MCF 10A (cell line): ENCODE data around the gene NUSAP1. TPM values are rescaled to one million over a fixed set of nuclear protein-coding genes. Genes with fewer than 3 reads are reported as not detected.
A peak's percentile ranks its signal among the peaks of the same experiment; 100 is the strongest.
"Not testable (repeated sequence)": the region's sequence is repeated elsewhere in the genome, so short reads cannot be mapped to it uniquely, and the experiment has no call there.

Experiments
- BruUV-seq: library from RNA; stranded (reverse); fragments of 400-500 nt; replicated peaks from 2 replicates; lab custom pipeline; 2021; lab: Mats Ljungman, UMichigan
- CTCF ChIA-PET: fragments of 300-600 bp; sonication (Branson Sonifier 250); formaldehyde crosslinking; extraction: SDS; loops from one replicate; lab custom pipeline; 2021; ENCODE audit warnings: antibody characterized with exemption, inconsistent platforms; lab: Yijun Ruan, JAX
- POLR2A ChIA-PET: fragments of 300-600, 350-650 bp; sonication (Branson Sonifier 250); formaldehyde crosslinking; extraction: SDS; loops from one replicate; lab custom pipeline; 2020; ENCODE audit warnings: antibody characterized with exemption, inconsistent platforms; lab: Yijun Ruan, JAX
- DNase-seq: peaks from one replicate; pipeline ENCODE4 v3.0.0-alpha.2; 2018; ENCODE audit not compliant: unreplicated experiment
- H3K27ac Mint-ChIP-seq: one replicate; pipeline ENCODE4 v1.8.0; 2022; ENCODE audit warnings: mild to moderate bottlenecking, low read depth, mixed read lengths; ENCODE audit not compliant: unreplicated experiment
- H3K27me3 Mint-ChIP-seq: one replicate; pipeline ENCODE4 v1.8.0; 2022; ENCODE audit warnings: mixed read lengths; ENCODE audit not compliant: insufficient read depth, unreplicated experiment
- H3K36me3 Mint-ChIP-seq: one replicate; pipeline ENCODE4 v1.8.0; 2022; ENCODE audit warnings: mild to moderate bottlenecking, moderate library complexity, mixed read lengths; ENCODE audit not compliant: insufficient read depth, unreplicated experiment
- H3K4me1 Mint-ChIP-seq: one replicate; pipeline ENCODE4 v1.8.0; 2022; ENCODE audit warnings: mixed read lengths; ENCODE audit not compliant: insufficient read depth, unreplicated experiment
- H3K4me3 Mint-ChIP-seq: one replicate; pipeline ENCODE4 v1.8.0; 2022; ENCODE audit warnings: mild to moderate bottlenecking, moderate library complexity, mixed read lengths; ENCODE audit not compliant: unreplicated experiment
- H3K9me3 Mint-ChIP-seq: one replicate; pipeline ENCODE4 v1.8.0; 2022; ENCODE audit warnings: mixed read lengths; ENCODE audit not compliant: unreplicated experiment
- CTCF ChIP-seq: fragments of 200-600 bp; IDR thresholded peaks from one replicate; pipeline ENCODE4 v1.8.0; 2022; ENCODE audit warnings: antibody characterized with exemption, mild to moderate bottlenecking; ENCODE audit not compliant: unreplicated experiment
- intact Hi-C: fragments of 100-400 bp; cut with micrococcal nuclease; formaldehyde crosslinking; loops from 2 replicates; pipeline ENCODE4 v1.14.1; 2022
- total RNA-seq: library from RNA; stranded (reverse); gene quantifications from 2 replicates; pipeline ENCODE4 v1.2.3, GENCODE V29; 2022

The NUSAP1 gene
- total RNA-seq, 1 experiment from 2014 or later: 62.6 TPM

- H3K27me3 Mint-ChIP-seq: no peaks in the 10 kb centered on the region
- no peaks in the 10 kb centered on the region for H3K4me1 Mint-ChIP-seq
- no peaks in the 10 kb centered on the region for H3K9me3 Mint-ChIP-seq
- ChIA-PET POLR2A (interaction anchor here (0.6 to 1.3 kb wide), 5 partner anchors 9 to 858 kb away, joined by 3 to 4 read pairs (median 3); partner anchors contain the start of gene VPS39), CTCF (interaction anchor here (0.6 kb wide), 1 partner anchor 14 kb away, joined by 4 read pairs; no protein-coding TSS in a partner anchor)
- H3K36me3 Mint-ChIP-seq: peaks cover 54% of the 10 kb centered on the region
- peak overlapping the region; percentile 51 for H3K27ac Mint-ChIP-seq
- DNase-seq: no peak
- H3K4me3 Mint-ChIP-seq: no peak overlapping the region
- intact Hi-C loops: no loop called here
- TF ChIP-seq CTCF: no peak
- BruUV-seq: TSS peak; percentile 29
Observed at GRCh38 chr15:41350057-41350717, 17.5 kb downstream of the NUSAP1 start.

GRCh38 chr15:41354371-41354770 lies 21.7 kb downstream of the NUSAP1 start:
- ChIA-PET CTCF (no interaction called here), POLR2A (interaction anchor here (0.6 to 0.8 kb wide), 2 partner anchors 267 to 607 kb away, joined by 4 read pairs; no protein-coding TSS in a partner anchor)
- no peaks in the 10 kb centered on the region for H3K4me1 Mint-ChIP-seq
- DNase-seq: no peak
- no peaks in the 10 kb centered on the region for H3K27me3 Mint-ChIP-seq
- BruUV-seq: no TSS peak
- peaks cover 35% of the 10 kb centered on the region for H3K36me3 Mint-ChIP-seq
- H3K9me3 Mint-ChIP-seq: no peaks in the 10 kb centered on the region
- TF ChIP-seq CTCF: no peak
- H3K4me3 Mint-ChIP-seq: no peak overlapping the region
- no peak overlapping the region for H3K27ac Mint-ChIP-seq
- intact Hi-C loops: no loop called here

GRCh38 chr15:41367418-41367817 lies 34.7 kb downstream of the NUSAP1 start:
- no peak overlapping the region for H3K4me3 Mint-ChIP-seq
- no peak for DNase-seq
- no peak overlapping the region for H3K27ac Mint-ChIP-seq
- no peak for TF ChIP-seq CTCF
- intact Hi-C loops: no loop called here
- no peaks in the 10 kb centered on the region for H3K4me1 Mint-ChIP-seq
- no peaks in the 10 kb centered on the region for H3K9me3 Mint-ChIP-seq
- H3K27me3 Mint-ChIP-seq: no peaks in the 10 kb centered on the region
- no TSS peak for BruUV-seq
- ChIA-PET CTCF (no interaction called here), POLR2A (interaction anchor here (0.5 kb wide), 1 partner anchor 61 kb away, joined by 5 read pairs; no protein-coding TSS in a partner anchor)
- H3K36me3 Mint-ChIP-seq: peaks cover 38% of the 10 kb centered on the region

GRCh38 chr15:41377978-41378377 lies 45.3 kb downstream of the NUSAP1 start:
- ChIA-PET POLR2A (no interaction called here), CTCF (no interaction called here)
- Mint-ChIP-seq H3K9me3 (no peaks in the 10 kb centered on the region), H3K27me3 (no peaks in the 10 kb centered on the region), H3K27ac (no peak overlapping the region), H3K4me1 (no peaks in the 10 kb centered on the region), H3K36me3 (peaks cover 52% of the 10 kb centered on the region), H3K4me3 (no peak overlapping the region)
- DNase-seq: peak; percentile 11
- BruUV-seq: no TSS peak
- TF ChIP-seq CTCF: no peak
- intact Hi-C loops: no loop called here

- H3K36me3 Mint-ChIP-seq: peaks cover 43% of the 10 kb centered on the region
- BruUV-seq, H3K4me1 Mint-ChIP-seq, POLR2A ChIA-PET, H3K9me3 Mint-ChIP-seq, CTCF ChIA-PET, H3K27me3 Mint-ChIP-seq, H3K4me3 Mint-ChIP-seq, intact Hi-C loops, H3K27ac Mint-ChIP-seq, DNase-seq: not testable (repeated sequence)
Observed at GRCh38 chr15:41383974-41384749, 51.5 kb downstream of the NUSAP1 start.
